ENCODE data around the gene IRF8. TPM values are rescaled to one million over a fixed set of nuclear protein-coding genes. Genes with fewer than 3 reads are reported as not detected.

IRF8 gene
- total and polyA plus RNA-seq, 2 of the 13 experiments (the other 11 are each of a cell fraction or from before 2014, with no cell fraction given), result not detected

DNA sequence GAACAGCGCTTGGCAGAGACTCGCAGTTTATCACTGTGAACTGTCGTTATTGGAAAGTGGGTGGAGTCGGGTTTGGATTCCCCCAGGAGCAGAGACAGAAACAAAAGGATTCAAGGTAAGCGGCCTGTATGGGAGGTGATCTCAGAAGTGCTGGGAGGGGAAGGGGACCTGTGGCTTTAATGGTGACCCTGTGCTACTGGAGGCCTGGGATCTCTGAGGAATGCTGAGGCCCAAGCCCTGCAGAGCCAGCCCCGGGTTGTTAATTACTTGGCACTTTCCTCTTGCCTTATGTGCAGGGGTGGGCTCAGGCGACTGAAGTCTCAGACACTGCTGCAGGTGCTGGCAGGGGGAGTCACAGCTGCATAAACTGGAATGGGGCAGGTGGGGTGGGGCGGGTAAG is 27.4 kb downstream of the IRF8 start:
- FAIRE-seq (no peak), DNase-seq (ENCODE audit: low spot score) (no peak), ATAC-seq (no peak)
- H3K27ac ChIP-seq (ENCODE audit: extremely low read length, insufficient read depth, low read length), result no peak overlapping the region
- no peak overlapping the region for H3K9ac ChIP-seq (ENCODE audit: insufficient read depth, low read depth, low read length)
- 28% methylated on average over 8 of the region's 8 CpGs for WGBS (ENCODE audit: low lambda C conversion rate)
- no peaks in the 10 kb centered on the region for H3K79me2 ChIP-seq (ENCODE audit: insufficient read depth, low read length)
- H3K9me3 ChIP-seq (ENCODE audit: low read length), result no peaks in the 10 kb centered on the region
- in situ Hi-C loops (cut with HindIII; ENCODE audit: extremely low pct_ligation_motif_present, low pct_unique_long_range_greater_than_20kb) (no loop called here), intact Hi-C loops (cut with micrococcal nuclease; ENCODE audit: unreplicated experiment) (no loop called here)
- H2AFZ ChIP-seq (ENCODE audit: low read length), result no peak overlapping the region
- peaks cover 7% of the 10 kb centered on the region; the same call in 1 of the 2 replicates for H3K4me1 ChIP-seq (ENCODE audit: insufficient read depth, low read length)
- no peak overlapping the region for H3K4me3 ChIP-seq (replicated peaks in 1 of 3; ENCODE audit: insufficient read depth in 1 of 3, low read depth in 2 of 3, low read length in 3 of 3)
- CTCF ChIA-PET (ENCODE audit: low intra/inter-chr PET ratio, low total read pairs), result no interaction called here
- H3K27me3 ChIP-seq (ENCODE audit: control insufficient read depth in 1 of 2, insufficient read depth in 2 of 2, low read length in 2 of 2), result peaks cover 7 to 52% of the 10 kb centered on the region in 2 experiments; a peak in 3 of 5 replicates
- POLR2A ChIA-PET, result no interaction called here
- BruUV-seq (replicated peaks), result no TSS peak
- TF ChIP-seq, protein P1, sequence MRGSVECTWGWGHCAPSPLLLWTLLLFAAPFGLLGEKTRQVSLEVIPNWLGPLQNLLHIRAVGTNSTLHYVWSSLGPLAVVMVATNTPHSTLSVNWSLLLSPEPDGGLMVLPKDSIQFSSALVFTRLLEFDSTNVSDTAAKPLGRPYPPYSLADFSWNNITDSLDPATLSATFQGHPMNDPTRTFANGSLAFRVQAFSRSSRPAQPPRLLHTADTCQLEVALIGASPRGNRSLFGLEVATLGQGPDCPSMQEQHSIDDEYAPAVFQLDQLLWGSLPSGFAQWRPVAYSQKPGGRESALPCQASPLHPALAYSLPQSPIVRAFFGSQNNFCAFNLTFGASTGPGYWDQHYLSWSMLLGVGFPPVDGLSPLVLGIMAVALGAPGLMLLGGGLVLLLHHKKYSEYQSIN (CRISPR knock-in tag; IDR thresholded peaks at IDR 0.05; ENCODE audit: borderline replicate concordance), result no peak
- TF ChIP-seq ZNF737 (CRISPR knock-in tag; IDR thresholded peaks at IDR 0.05; ENCODE audit: borderline replicate concordance) (no peak), ZNF451 (CRISPR knock-in tag; IDR thresholded peaks at IDR 0.05) (no peak)
- H3K4me2 ChIP-seq (ENCODE audit: low read depth, low read length), result no peak overlapping the region
- H4K20me1 ChIP-seq (ENCODE audit: insufficient read depth, low read length), result no peaks in the 10 kb centered on the region
- no peaks in the 10 kb centered on the region for H3K36me3 ChIP-seq (replicated peaks in 1 of 2; ENCODE audit: control insufficient read depth in 1 of 2, insufficient read depth in 2 of 2, low read length in 2 of 2)

DNA sequence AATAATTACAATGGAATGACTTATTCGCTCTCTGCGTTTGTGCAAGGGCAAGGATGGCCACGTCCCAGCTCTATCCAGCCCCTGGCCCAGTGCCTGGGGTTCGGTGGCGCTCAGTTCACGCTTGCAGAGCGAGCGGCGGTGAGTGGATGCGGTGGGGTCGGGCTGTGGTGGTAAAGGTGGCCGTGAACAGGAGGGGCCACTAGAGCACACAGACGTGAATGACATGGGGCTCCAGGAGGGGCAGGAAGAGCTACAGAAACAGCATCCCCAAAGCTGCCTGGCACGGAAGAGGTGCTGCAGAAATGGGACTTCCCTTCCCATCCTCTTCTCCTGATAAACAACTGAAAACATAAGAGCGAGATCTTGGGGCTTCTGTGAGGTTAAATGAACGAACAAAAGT is 28.4 kb downstream of the IRF8 start:
- H3K27ac ChIP-seq (ENCODE audit: extremely low read length, insufficient read depth, low read length), result no peak overlapping the region
- H3K79me2 ChIP-seq (ENCODE audit: insufficient read depth, low read length), result no peaks in the 10 kb centered on the region
- H3K27me3 ChIP-seq (ENCODE audit: control insufficient read depth in 1 of 2, insufficient read depth in 2 of 2, low read length in 2 of 2), result peaks cover 5 to 50% of the 10 kb centered on the region in 2 experiments; a peak in 3 of 5 replicates
- 35% methylated on average over 16 of the region's 16 CpGs for WGBS (ENCODE audit: low lambda C conversion rate)
- POLR2A ChIA-PET, result no interaction called here
- H2AFZ ChIP-seq (ENCODE audit: low read length), result no peak overlapping the region
- intact Hi-C loops (cut with micrococcal nuclease; ENCODE audit: unreplicated experiment) (no loop called here), in situ Hi-C loops (cut with HindIII; ENCODE audit: extremely low pct_ligation_motif_present, low pct_unique_long_range_greater_than_20kb) (no loop called here)
- H4K20me1 ChIP-seq (ENCODE audit: insufficient read depth, low read length), result no peaks in the 10 kb centered on the region
- no peak for ATAC-seq
- H3K4me2 ChIP-seq (ENCODE audit: low read depth, low read length), result no peak overlapping the region
- no peak for FAIRE-seq
- no peak overlapping the region for H3K4me3 ChIP-seq (replicated peaks in 1 of 3; ENCODE audit: insufficient read depth in 1 of 3, low read depth in 2 of 3, low read length in 3 of 3)
- TF ChIP-seq RNF2 (conservative IDR thresholded peaks at IDR 0.05; ENCODE audit: low read depth) (no peak), SATB2 (CRISPR knock-in tag; IDR thresholded peaks at IDR 0.05) (no peak), ZNF446 (CRISPR knock-in tag; IDR thresholded peaks at IDR 0.05) (no peak)
- TF ChIP-seq, protein P2, sequence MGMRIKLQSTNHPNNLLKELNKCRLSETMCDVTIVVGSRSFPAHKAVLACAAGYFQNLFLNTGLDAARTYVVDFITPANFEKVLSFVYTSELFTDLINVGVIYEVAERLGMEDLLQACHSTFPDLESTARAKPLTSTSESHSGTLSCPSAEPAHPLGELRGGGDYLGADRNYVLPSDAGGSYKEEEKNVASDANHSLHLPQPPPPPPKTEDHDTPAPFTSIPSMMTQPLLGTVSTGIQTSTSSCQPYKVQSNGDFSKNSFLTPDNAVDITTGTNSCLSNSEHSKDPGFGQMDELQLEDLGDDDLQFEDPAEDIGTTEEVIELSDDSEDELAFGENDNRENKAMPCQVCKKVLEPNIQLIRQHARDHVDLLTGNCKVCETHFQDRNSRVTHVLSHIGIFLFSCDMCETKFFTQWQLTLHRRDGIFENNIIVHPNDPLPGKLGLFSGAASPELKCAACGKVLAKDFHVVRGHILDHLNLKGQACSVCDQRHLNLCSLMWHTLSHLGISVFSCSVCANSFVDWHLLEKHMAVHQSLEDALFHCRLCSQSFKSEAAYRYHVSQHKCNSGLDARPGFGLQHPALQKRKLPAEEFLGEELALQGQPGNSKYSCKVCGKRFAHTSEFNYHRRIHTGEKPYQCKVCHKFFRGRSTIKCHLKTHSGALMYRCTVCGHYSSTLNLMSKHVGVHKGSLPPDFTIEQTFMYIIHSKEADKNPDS (CRISPR knock-in tag; IDR thresholded peaks at IDR 0.05), result no peak
- no peak overlapping the region for H3K9ac ChIP-seq (ENCODE audit: insufficient read depth, low read depth, low read length)
- BruUV-seq (replicated peaks), result no TSS peak
- DNase-seq (ENCODE audit: low spot score), result no peak
- no peaks in the 10 kb centered on the region for H3K36me3 ChIP-seq (replicated peaks in 1 of 2; ENCODE audit: control insufficient read depth in 1 of 2, insufficient read depth in 2 of 2, low read length in 2 of 2)
- H3K9me3 ChIP-seq (ENCODE audit: low read length), result no peaks in the 10 kb centered on the region
- peaks cover 7% of the 10 kb centered on the region; the same call in 1 of the 2 replicates for H3K4me1 ChIP-seq (ENCODE audit: insufficient read depth, low read length)
- CTCF ChIA-PET (ENCODE audit: low intra/inter-chr PET ratio, low total read pairs), result no interaction called here

All from HepG2 (cell line).